HepG2 (cell line): ENCODE results near the gene AMN. TPM values are rescaled to one million over a fixed set of nuclear protein-coding genes. Genes with fewer than 3 reads are reported as not detected.

Source experiments
- ATF1 ChIP-seq: IDR thresholded peaks from 2 replicates; pipeline ENCODE4 v1.6.1; 2016; ENCODE audit warnings: mild to moderate bottlenecking, control low read depth
- CHD4 ChIP-seq: fragments of 200-600 bp; sonication (generic); IDR thresholded peaks from 2 replicates; pipeline ENCODE4 v1.7.0; 2017; ENCODE audit warnings: mild to moderate bottlenecking, low read length, borderline replicate concordance
- PHF20 ChIP-seq: sonication (generic); formaldehyde crosslinking; IDR thresholded peaks from 2 replicates; pipeline ENCODE4 v1.5.0; 2020; ENCODE audit warnings: mild to moderate bottlenecking, missing genetic modification reagents
- RBM22 ChIP-seq: fragments of 200-400 bp; formaldehyde crosslinking; optimal IDR thresholded peaks from 2 replicates; pipeline ENCODE3; 2017; ENCODE audit warnings: mild to moderate bottlenecking, low read length, moderate library complexity
- ZBTB1 ChIP-seq: sonication (generic); formaldehyde crosslinking; IDR thresholded peaks from 2 replicates; pipeline ENCODE4 v1.4.0; 2020; ENCODE audit warnings: missing genetic modification reagents, borderline replicate concordance
- ZBTB7B ChIP-seq: sonication (generic); formaldehyde crosslinking; IDR thresholded peaks from 2 replicates; pipeline ENCODE4 v1.4.0; 2020; ENCODE audit warnings: missing genetic modification reagents
- ZFP37 ChIP-seq: sonication (generic); formaldehyde crosslinking; IDR thresholded peaks from 2 replicates; pipeline ENCODE4 v1.4.0; 2020; ENCODE audit warnings: missing genetic modification reagents, borderline replicate concordance
- polyA plus RNA-seq, 8 experiments: library from polyadenylated mRNA; depleted of rRNA in 3 of 8; stranded (reverse) in 7 of 8; unstranded in 1 of 8; fragments of >200 nt; fragmentation: Illumina TruSeq in 4 of 8; extraction: Trizol in 4 of 8; gene quantifications; 2 replicates each; pipeline versions ENCODE4 v1.2.1 to v1.2.3, GENCODE V29; 2011 to 2016; ENCODE audit warnings: low read depth in 4 of 8, missing spikeins in 1 of 8, mixed read lengths in 1 of 8; ENCODE audit not compliant: insufficient read depth in 1 of 8
- total RNA-seq, 5 experiments: library from RNA; depleted of rRNA; stranded (reverse); fragments of >200 nt; fragmentation: Illumina TruSeq; extraction: Trizol; gene quantifications; 2 replicates each; pipeline ENCODE4 v1.2.3, GENCODE V29; 2016; ENCODE audit warnings: low read depth in 1 of 5
- TF ChIP-seq, protein P1 (sequence below): sonication (generic); formaldehyde crosslinking; conservative IDR thresholded peaks from 2 replicates; pipeline ENCODE4 v1.4.0; 2020; ENCODE audit warnings: mild to moderate bottlenecking, missing genetic modification reagents, moderate library complexity
- TF ChIP-seq, protein P2 (sequence below): IDR thresholded peaks from 2 replicates; pipeline ENCODE4 v1.6.1; 2016; ENCODE audit warnings: missing biosample characterization, missing genetic modification reagents, low read depth
- TF ChIP-seq, protein P3 (sequence below): sonication (generic); formaldehyde crosslinking; IDR thresholded peaks from 2 replicates; pipeline ENCODE4 v1.8.0; 2022; ENCODE audit warnings: mild to moderate bottlenecking, missing genetic modification reagents, borderline replicate concordance
- TF ChIP-seq, protein P4 (sequence below): sonication (generic); formaldehyde crosslinking; IDR thresholded peaks from 2 replicates; pipeline ENCODE4 v1.5.0; 2020; ENCODE audit warnings: missing genetic modification reagents, mild to moderate bottlenecking, borderline replicate concordance
- TF ChIP-seq, protein P5 (sequence below): sonication (generic); formaldehyde crosslinking; IDR thresholded peaks from 2 replicates; pipeline ENCODE4 v1.5.0; 2020; ENCODE audit warnings: mild to moderate bottlenecking, low read depth, missing genetic modification reagents, borderline replicate concordance
- TF ChIP-seq, protein P6 (sequence below): sonication (generic); formaldehyde crosslinking; IDR thresholded peaks from 2 replicates; pipeline ENCODE4 v1.8.1; 2023; ENCODE audit warnings: missing genetic modification reagents, inconsistent platforms, borderline replicate concordance
- TF ChIP-seq, protein P7 (sequence below): sonication (generic); formaldehyde crosslinking; IDR thresholded peaks from 2 replicates; pipeline ENCODE4 v1.4.0; 2020; ENCODE audit warnings: mild to moderate bottlenecking, missing genetic modification reagents

AMN gene
- total and polyA plus RNA-seq, 2 of the 13 experiments (the other 11 are each of a cell fraction or from before 2014, with no cell fraction given) = 9.8 to 33.1 TPM

DNA sequence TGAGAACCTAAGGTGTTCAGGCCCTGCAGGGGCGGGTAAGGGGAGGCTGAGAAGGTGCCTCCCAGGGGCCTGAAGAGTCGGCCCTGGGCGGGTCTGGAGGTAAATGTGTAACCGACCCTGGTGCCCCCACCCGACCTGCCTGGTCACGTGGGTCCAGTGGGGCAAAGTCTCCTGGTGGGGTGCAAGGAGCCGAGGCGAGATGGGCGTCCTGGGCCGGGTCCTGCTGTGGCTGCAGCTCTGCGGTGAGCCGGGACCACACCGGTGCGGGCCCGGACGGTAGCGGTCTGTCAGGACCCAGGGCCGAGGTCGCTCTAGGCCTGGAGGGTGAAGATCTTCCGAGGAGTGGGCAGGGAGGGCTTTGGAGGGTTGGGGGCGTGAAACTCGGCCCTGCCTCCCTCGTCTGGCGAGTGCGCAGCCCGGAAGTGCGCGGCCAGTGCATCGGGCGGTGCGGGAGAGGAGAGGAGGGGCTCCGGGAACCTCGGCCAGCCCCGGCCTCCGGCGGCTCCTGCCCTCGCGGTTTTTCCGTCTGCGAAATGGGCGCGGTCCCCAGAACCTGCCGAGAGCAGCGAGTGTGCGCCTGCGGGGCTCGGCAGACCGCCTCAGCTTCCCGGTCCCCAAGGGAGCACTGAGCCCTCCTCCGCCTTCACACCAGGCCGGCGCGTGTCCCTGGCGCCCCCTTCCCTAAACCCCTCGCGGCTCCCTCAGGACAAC lies at the start of gene AMN (continued):
- TF ChIP-seq, protein P1, sequence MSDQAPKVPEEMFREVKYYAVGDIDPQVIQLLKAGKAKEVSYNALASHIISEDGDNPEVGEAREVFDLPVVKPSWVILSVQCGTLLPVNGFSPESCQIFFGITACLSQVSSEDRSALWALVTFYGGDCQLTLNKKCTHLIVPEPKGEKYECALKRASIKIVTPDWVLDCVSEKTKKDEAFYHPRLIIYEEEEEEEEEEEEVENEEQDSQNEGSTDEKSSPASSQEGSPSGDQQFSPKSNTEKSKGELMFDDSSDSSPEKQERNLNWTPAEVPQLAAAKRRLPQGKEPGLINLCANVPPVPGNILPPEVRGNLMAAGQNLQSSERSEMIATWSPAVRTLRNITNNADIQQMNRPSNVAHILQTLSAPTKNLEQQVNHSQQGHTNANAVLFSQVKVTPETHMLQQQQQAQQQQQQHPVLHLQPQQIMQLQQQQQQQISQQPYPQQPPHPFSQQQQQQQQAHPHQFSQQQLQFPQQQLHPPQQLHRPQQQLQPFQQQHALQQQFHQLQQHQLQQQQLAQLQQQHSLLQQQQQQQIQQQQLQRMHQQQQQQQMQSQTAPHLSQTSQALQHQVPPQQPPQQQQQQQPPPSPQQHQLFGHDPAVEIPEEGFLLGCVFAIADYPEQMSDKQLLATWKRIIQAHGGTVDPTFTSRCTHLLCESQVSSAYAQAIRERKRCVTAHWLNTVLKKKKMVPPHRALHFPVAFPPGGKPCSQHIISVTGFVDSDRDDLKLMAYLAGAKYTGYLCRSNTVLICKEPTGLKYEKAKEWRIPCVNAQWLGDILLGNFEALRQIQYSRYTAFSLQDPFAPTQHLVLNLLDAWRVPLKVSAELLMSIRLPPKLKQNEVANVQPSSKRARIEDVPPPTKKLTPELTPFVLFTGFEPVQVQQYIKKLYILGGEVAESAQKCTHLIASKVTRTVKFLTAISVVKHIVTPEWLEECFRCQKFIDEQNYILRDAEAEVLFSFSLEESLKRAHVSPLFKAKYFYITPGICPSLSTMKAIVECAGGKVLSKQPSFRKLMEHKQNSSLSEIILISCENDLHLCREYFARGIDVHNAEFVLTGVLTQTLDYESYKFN (CRISPR knock-in tag) = peak; percentile 89
- peak; percentile 80 for TF ChIP-seq PHF20 (CRISPR knock-in tag)
- TF ChIP-seq, protein P2, sequence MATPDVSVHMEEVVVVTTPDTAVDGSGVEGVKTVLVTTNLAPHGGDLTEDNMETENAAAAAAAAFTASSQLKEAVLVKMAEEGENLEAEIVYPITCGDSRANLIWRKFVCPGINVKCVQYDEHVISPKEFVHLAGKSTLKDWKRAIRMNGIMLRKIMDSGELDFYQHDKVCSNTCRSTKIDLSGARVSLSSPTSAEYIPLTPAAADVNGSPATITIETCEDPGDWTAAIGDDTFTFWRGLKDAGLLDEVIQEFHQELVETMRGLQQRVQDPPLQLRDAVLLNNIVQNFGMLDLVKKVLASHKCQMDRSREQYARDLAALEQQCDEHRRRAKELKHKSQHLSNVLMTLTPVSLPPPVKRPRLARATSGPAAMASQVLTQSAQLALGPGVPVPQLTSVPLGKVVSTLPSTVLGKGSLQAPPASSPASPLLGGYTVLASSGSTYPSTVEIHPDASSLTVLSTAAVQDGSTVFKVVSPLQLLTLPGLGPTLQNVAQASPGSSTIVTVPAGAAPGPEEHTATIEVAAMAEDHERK = no peak
- TF ChIP-seq, protein P3, sequence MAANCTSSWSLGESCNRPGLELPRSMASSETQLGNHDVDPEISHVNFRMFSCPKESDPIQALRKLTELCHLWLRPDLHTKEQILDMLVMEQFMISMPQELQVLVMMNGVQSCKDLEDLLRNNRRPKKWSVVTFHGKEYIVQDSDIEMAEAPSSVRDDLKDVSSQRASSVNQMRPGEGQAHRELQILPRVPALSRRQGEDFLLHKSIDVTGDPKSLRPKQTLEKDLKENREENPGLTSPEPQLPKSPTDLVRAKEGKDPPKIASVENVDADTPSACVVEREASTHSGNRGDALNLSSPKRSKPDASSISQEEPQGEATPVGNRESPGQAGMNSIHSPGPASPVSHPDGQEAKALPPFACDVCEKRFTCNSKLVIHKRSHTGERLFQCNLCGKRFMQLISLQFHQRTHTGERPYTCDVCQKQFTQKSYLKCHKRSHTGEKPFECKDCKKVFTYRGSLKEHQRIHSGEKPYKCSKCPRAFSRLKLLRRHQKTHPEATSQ (CRISPR knock-in tag) = no peak
- no peak for TF ChIP-seq RBM22
- no peak for TF ChIP-seq CHD4
- no peak for TF ChIP-seq ATF1 (CRISPR knock-in tag)
- TF ChIP-seq ZBTB1 (CRISPR knock-in tag) = no peak
- TF ChIP-seq, protein P4, sequence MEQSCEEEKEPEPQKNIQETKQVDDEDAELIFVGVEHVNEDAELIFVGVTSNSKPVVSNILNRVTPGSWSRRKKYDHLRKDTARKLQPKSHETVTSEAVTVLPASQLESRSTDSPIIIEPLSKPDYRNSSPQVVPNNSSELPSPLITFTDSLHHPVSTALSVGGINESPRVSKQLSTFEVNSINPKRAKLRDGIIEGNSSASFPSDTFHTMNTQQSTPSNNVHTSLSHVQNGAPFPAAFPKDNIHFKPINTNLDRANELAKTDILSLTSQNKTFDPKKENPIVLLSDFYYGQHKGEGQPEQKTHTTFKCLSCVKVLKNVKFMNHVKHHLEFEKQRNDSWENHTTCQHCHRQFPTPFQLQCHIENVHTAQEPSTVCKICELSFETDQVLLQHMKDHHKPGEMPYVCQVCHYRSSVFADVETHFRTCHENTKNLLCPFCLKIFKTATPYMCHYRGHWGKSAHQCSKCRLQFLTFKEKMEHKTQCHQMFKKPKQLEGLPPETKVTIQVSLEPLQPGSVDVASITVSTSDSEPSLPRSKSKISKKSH = peak; percentile 50; the same call in 1 of the 2 replicates
- TF ChIP-seq, protein P5, sequence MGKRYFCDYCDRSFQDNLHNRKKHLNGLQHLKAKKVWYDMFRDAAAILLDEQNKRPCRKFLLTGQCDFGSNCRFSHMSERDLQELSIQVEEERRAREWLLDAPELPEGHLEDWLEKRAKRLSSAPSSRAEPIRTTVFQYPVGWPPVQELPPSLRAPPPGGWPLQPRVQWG (CRISPR knock-in tag) = no peak
- TF ChIP-seq ZBTB7B (CRISPR knock-in tag) = peak; percentile 79
- TF ChIP-seq ZFP37 (CRISPR knock-in tag) = no peak
- TF ChIP-seq, protein P6, sequence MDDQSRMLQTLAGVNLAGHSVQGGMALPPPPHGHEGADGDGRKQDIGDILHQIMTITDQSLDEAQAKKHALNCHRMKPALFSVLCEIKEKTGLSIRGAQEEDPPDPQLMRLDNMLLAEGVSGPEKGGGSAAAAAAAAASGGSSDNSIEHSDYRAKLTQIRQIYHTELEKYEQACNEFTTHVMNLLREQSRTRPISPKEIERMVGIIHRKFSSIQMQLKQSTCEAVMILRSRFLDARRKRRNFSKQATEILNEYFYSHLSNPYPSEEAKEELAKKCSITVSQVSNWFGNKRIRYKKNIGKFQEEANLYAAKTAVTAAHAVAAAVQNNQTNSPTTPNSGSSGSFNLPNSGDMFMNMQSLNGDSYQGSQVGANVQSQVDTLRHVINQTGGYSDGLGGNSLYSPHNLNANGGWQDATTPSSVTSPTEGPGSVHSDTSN (CRISPR knock-in tag) = no peak
- TF ChIP-seq, protein P7, sequence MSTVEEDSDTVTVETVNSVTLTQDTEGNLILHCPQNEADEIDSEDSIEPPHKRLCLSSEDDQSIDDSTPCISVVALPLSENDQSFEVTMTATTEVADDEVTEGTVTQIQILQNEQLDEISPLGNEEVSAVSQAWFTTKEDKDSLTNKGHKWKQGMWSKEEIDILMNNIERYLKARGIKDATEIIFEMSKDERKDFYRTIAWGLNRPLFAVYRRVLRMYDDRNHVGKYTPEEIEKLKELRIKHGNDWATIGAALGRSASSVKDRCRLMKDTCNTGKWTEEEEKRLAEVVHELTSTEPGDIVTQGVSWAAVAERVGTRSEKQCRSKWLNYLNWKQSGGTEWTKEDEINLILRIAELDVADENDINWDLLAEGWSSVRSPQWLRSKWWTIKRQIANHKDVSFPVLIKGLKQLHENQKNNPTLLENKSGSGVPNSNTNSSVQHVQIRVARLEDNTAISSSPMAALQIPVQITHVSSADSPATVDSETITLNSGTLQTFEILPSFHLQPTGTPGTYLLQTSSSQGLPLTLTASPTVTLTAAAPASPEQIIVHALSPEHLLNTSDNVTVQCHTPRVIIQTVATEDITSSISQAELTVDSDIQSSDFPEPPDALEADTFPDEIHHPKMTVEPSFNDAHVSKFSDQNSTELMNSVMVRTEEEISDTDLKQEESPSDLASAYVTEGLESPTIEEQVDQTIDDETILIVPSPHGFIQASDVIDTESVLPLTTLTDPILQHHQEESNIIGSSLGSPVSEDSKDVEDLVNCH = 0 out of 2 replicates have a peak, but pooled peaks have one; percentile 38
